Body of pancreas (tissue), 4 donors: Measurements from ENCODE around the gene MECR. TPM values are rescaled to one million over a fixed set of nuclear protein-coding genes. Genes with fewer than 3 reads are reported as not detected.

Experiments
- ATAC-seq: fragments of 150-250 bp; one replicate; pipeline ENCODE4 v1.9.1; 2016
- DNase-seq, 4 donors: peaks; one replicate each; pipeline ENCODE4 v3.0.0-alpha.2; 2019
- H3K27ac ChIP-seq, 4 donors: fragments of 200-600 bp; sonication (generic); 1 replicate in 3 of 4; 2 replicates in 1 of 4; pipeline versions ENCODE4 v1.5.1 to v1.6.1; 2016 to 2019; ENCODE audit warnings: mild to moderate bottlenecking in 1 of 4, mixed read lengths in 1 of 4, moderate library complexity in 1 of 4
- H3K27me3 ChIP-seq, 2 donors: fragments of 200-600 bp; sonication (generic); one replicate each; pipeline ENCODE4 v1.6.0; 2016; ENCODE audit warnings: mild to moderate bottlenecking in 1 of 2
- H3K36me3 ChIP-seq, 2 donors: fragments of 200-600 bp; sonication (generic); replicated peaks in 1 of 2; 2 replicates each; pipeline ENCODE4 v1.5.1; 2016; ENCODE audit warnings: low read depth in 2 of 2; ENCODE audit not compliant: insufficient read depth in 1 of 2
- H3K4me1 ChIP-seq: fragments of 200-600 bp; sonication (generic); one replicate; pipeline ENCODE4 v1.6.0; 2016
- H3K4me3 ChIP-seq, 2 donors: fragments of 200-600 bp; sonication (generic); 1 replicate in 1 of 2; 2 replicates in 1 of 2; pipeline ENCODE4 v1.5.1; 2016 to 2019
- H3K9me3 ChIP-seq, 3 donors: fragments of 200-600 bp; sonication (generic); 1 replicate in 2 of 3; 2 replicates in 1 of 3; pipeline ENCODE4 v1.5.1; 2016
- CTCF ChIP-seq, 7 experiments: fragments of 450-650 bp in 4 of 7; fragments of 200-600 bp in 3 of 7; sonication (generic) in 3 of 7; IDR thresholded peaks; one replicate each; pipeline ENCODE4 v1.5.1; 2016 to 2019; ENCODE audit warnings: antibody characterized with exemption in 7 of 7
- POLR2A ChIP-seq, 3 donors: fragments of 450-650 bp; IDR thresholded peaks; one replicate each; pipeline ENCODE4 v1.6.1; 2016; ENCODE audit warnings: antibody characterized with exemption in 3 of 3, mild to moderate bottlenecking in 2 of 3
- WGBS, 2 donors: methylation state at CpG; one replicate each; pipeline ENCODE4 v1.1.5; 2017; 5-methylcytosine and 5-hydroxymethylcytosine counted together
- intact Hi-C: fragments of 100-400 bp; cut with DNase I; formaldehyde crosslinking; loops from one replicate; pipeline ENCODE4 v1.15.1; 2023
- total RNA-seq, 2 donors: library from RNA; depleted of rRNA; stranded (reverse); fragments of >200 nt; gene quantifications; one replicate each; pipeline ENCODE4 v1.1.0, GENCODE V29; 2016

MECR gene
- 10 to 100 TPM; 10.6 to 30.7 TPM for total RNA-seq

- Histone ChIP-seq H3K4me3 (peak within 1 kb of the TSS; percentile 41 to 51), H3K9me3 (no peaks in the 10 kb centered on the region), H3K4me1 (peaks cover 16% of the 10 kb centered on the region), H3K36me3 (no peaks in the 10 kb centered on the region), H3K27ac (peak within 1 kb of the TSS; percentile 18 to 65 (median 46)), H3K27me3 (no peaks in the 10 kb centered on the region)
- ATAC-seq (peak; percentile 99), DNase-seq (peak; percentile 92 to 94 (median 92))
- intact Hi-C loops: no loop called here
- peak; percentile 49 to 76 (median 70) for TF ChIP-seq POLR2A (IDR thresholded peaks at IDR 0.05)
- TF ChIP-seq CTCF (IDR thresholded peaks at IDR 0.05): peak in 4 of 7 experiments; percentile 22 to 38 (median 24)
- 2 to 3% methylated on average over 32 to 52 of the region's 52 CpGs for WGBS, 2 donors
These were observed at the start of gene MECR for GRCh38 chr1:29230553-29231378. MECR (minus strand) TSS chr1:29230934; CDS start chr1:29230906, 28 bp downstream.

GRCh38 chr1:29279951-29280391 lies 49.2 kb upstream of the MECR start:
- 95 to 100% methylated on average over 2 to 11 of the region's 11 CpGs for WGBS, 2 donors
- no peaks in the 10 kb centered on the region for H3K9me3 ChIP-seq
- intact Hi-C loops: no loop called here
- H3K27ac ChIP-seq: no peak overlapping the region
- H3K36me3 ChIP-seq: peaks cover 0 to 2% of the 10 kb centered on the region in 2 donors
- H3K27me3 ChIP-seq: no peaks in the 10 kb centered on the region
- H3K4me1 ChIP-seq: no peaks in the 10 kb centered on the region
- no peak for ATAC-seq
- DNase-seq: no peak
- TF ChIP-seq CTCF (IDR thresholded peaks at IDR 0.05): no peak
- TF ChIP-seq POLR2A (IDR thresholded peaks at IDR 0.05): no peak
- H3K4me3 ChIP-seq: no peak overlapping the region

GRCh38 chr1:29279406-29279805 lies 48.7 kb upstream of the MECR start:
- Histone ChIP-seq H3K9me3 (no peaks in the 10 kb centered on the region), H3K4me3 (no peak overlapping the region), H3K36me3 (peaks cover 0 to 2% of the 10 kb centered on the region in 2 donors), H3K27me3 (no peaks in the 10 kb centered on the region), H3K27ac (no peak overlapping the region), H3K4me1 (no peaks in the 10 kb centered on the region)
- intact Hi-C loops: no loop called here
- no peak for DNase-seq
- WGBS, 2 donors: 92 to 93% methylated on average over 7 to 13 of the region's 13 CpGs
- ATAC-seq: no peak
- no peak for TF ChIP-seq POLR2A (IDR thresholded peaks at IDR 0.05)
- TF ChIP-seq CTCF (IDR thresholded peaks at IDR 0.05): no peak

- intact Hi-C loops: no loop called here
- no peak overlapping the region for H3K4me3 ChIP-seq
- ATAC-seq (no peak), DNase-seq (no peak)
- no peaks in the 10 kb centered on the region for H3K4me1 ChIP-seq
- peaks cover 0 to 2% of the 10 kb centered on the region in 2 donors for H3K36me3 ChIP-seq
- no peak overlapping the region for H3K27ac ChIP-seq
- H3K27me3 ChIP-seq: no peaks in the 10 kb centered on the region
- 44 to 88% methylated on average over 3 of the region's 3 CpGs for WGBS, 2 donors
- TF ChIP-seq POLR2A (IDR thresholded peaks at IDR 0.05) (no peak), CTCF (IDR thresholded peaks at IDR 0.05) (no peak)
- no peaks in the 10 kb centered on the region for H3K9me3 ChIP-seq
These were observed 47.4 kb upstream of the MECR start for GRCh38 chr1:29278124-29278523.
